Hematopoietic multipotent progenitor cell (in vitro differentiated cells): ENCODE measurements around the gene AQP11. TPM values are rescaled to one million over a fixed set of nuclear protein-coding genes. Genes with fewer than 3 reads are reported as not detected.

Experiments used
- DNase-seq, 3 donors: peaks; one replicate each; pipeline ENCODE4 v3.0.0-alpha.2; 2011 to 2015; ENCODE audit warnings: low read depth in 2 of 3, low spot score in 2 of 3
- small RNA-seq: library from RNA; depleted of rRNA; stranded (forward); fragments of <200 nt; gene quantifications from one replicate; pipeline ENCODE3, GENCODE V24; 2012
- total RNA-seq: library from RNA; depleted of rRNA; stranded (reverse); fragments of >200 nt; gene quantifications from one replicate; pipeline ENCODE4 v1.2.3, GENCODE V29; 2012

AQP11 gene
- total RNA-seq, 1 donor, result 0.27 TPM

GRCh38 chr11:77654770-77655434 is 65.1 kb downstream of the AQP11 start:
- DNase-seq, result no peak

- no peak for DNase-seq
These were observed 66.6 kb downstream of the AQP11 start for GRCh38 chr11:77656362-77656761.

- DNase-seq, result no peak
These were observed 68.7 kb downstream of the AQP11 start for GRCh38 chr11:77658213-77659013.

Small RNA genes lying within 50 kb of the gene (small RNA-seq; reads per million reads assigned to genes)
- gene RNU7-59P, result not detected

Other genes with a start within 250 kb of the AQP11 start
- 20.5 TPM for gene PAK1, start 115.9 kb upstream of the AQP11 start, total RNA-seq
- gene CLNS1A, start 47.8 kb downstream of the AQP11 start, total RNA-seq, result 135 TPM
- 15.1 TPM for gene RSF1, start 230.8 kb downstream of the AQP11 start, total RNA-seq
- gene AAMDC, start 231.2 kb downstream of the AQP11 start, total RNA-seq, result 8.9 TPM